ENCODE results near the gene ZNF716.
"Not testable (repeated sequence)": the region's sequence is repeated elsewhere in the genome, so short reads cannot be mapped to it uniquely, and the experiment has no call there.

GRCh38 chr7:57495111-57495510, 45.1 kb downstream of the ZNF716 start:
- not testable (repeated sequence) for TF ChIP-seq CTCF (IDR thresholded peaks at IDR 0.05 in 8 of 11, conservative IDR thresholded peaks at IDR 0.05 in 3 of 11); POLR2A (IDR thresholded peaks at IDR 0.05); POLR2AphosphoS5 (IDR thresholded peaks at IDR 0.05)
